ENCODE results near the gene HAUS7. TPM values are rescaled to one million over a fixed set of nuclear protein-coding genes. Genes with fewer than 3 reads are reported as not detected.

Gene HAUS7
- total and polyA plus RNA-seq, 2 experiments from 2014 or later: 59.8 to 77.9 TPM

GRCh38 chrX:153450114-153450948 lies 20.0 kb downstream of the HAUS7 start:
- Histone ChIP-seq H3F3A (replicated peaks; ENCODE audit: low read depth) (no peaks in the 10 kb centered on the region), H3K27ac (ENCODE audit: low read depth) (no peak overlapping the region), H3K79me2 (replicated peaks; ENCODE audit: insufficient read depth) (no peaks in the 10 kb centered on the region), H4K20me1 (replicated peaks; ENCODE audit: insufficient read depth) (no peaks in the 10 kb centered on the region), H3K4me1 (ENCODE audit: insufficient read depth) (no peaks in the 10 kb centered on the region), H3K4me2 (no peak overlapping the region), H3K36me3 (ENCODE audit: insufficient read depth) (no peaks in the 10 kb centered on the region), H3K9me2 (ENCODE audit: insufficient read depth) (no peaks in the 10 kb centered on the region), H3K4me3 (no peak overlapping the region), H3K27me3 (ENCODE audit: insufficient read depth) (no peaks in the 10 kb centered on the region), H2AFZ (no peak overlapping the region)
- no peak for ATAC-seq
- Mint-ChIP-seq H3K27ac (no peak overlapping the region), H3K36me3 (ENCODE audit: low read depth) (no peaks in the 10 kb centered on the region), H3K4me3 (no peak overlapping the region), H3K4me1 (no peaks in the 10 kb centered on the region), H3K27me3 (ENCODE audit: insufficient read depth, low read depth, poor library complexity) (peaks cover 1% of the 10 kb centered on the region), H3K9me3 (no peaks in the 10 kb centered on the region)
- TF ChIP-seq JUNB (IDR thresholded peaks at IDR 0.05; ENCODE audit: unreplicated experiment) (no peak), ZNF114 (CRISPR knock-in tag; IDR thresholded peaks at IDR 0.05) (no peak), ZNF331 (CRISPR knock-in tag; IDR thresholded peaks at IDR 0.05; ENCODE audit: low read depth) (no peak), CREB1 (CRISPR knock-in tag; IDR thresholded peaks at IDR 0.05; ENCODE audit: low read depth) (no peak), EZH2 (IDR thresholded peaks at IDR 0.05; ENCODE audit: low read depth, unreplicated experiment) (no peak), STAT1 (IDR thresholded peaks at IDR 0.05; ENCODE audit: unreplicated experiment) (no peak)
- TF ChIP-seq, protein P1, sequence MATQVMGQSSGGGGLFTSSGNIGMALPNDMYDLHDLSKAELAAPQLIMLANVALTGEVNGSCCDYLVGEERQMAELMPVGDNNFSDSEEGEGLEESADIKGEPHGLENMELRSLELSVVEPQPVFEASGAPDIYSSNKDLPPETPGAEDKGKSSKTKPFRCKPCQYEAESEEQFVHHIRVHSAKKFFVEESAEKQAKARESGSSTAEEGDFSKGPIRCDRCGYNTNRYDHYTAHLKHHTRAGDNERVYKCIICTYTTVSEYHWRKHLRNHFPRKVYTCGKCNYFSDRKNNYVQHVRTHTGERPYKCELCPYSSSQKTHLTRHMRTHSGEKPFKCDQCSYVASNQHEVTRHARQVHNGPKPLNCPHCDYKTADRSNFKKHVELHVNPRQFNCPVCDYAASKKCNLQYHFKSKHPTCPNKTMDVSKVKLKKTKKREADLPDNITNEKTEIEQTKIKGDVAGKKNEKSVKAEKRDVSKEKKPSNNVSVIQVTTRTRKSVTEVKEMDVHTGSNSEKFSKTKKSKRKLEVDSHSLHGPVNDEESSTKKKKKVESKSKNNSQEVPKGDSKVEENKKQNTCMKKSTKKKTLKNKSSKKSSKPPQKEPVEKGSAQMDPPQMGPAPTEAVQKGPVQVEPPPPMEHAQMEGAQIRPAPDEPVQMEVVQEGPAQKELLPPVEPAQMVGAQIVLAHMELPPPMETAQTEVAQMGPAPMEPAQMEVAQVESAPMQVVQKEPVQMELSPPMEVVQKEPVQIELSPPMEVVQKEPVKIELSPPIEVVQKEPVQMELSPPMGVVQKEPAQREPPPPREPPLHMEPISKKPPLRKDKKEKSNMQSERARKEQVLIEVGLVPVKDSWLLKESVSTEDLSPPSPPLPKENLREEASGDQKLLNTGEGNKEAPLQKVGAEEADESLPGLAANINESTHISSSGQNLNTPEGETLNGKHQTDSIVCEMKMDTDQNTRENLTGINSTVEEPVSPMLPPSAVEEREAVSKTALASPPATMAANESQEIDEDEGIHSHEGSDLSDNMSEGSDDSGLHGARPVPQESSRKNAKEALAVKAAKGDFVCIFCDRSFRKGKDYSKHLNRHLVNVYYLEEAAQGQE (IDR thresholded peaks at IDR 0.05; ENCODE audit: unreplicated experiment): no peak
- TF ChIP-seq, protein P2, sequence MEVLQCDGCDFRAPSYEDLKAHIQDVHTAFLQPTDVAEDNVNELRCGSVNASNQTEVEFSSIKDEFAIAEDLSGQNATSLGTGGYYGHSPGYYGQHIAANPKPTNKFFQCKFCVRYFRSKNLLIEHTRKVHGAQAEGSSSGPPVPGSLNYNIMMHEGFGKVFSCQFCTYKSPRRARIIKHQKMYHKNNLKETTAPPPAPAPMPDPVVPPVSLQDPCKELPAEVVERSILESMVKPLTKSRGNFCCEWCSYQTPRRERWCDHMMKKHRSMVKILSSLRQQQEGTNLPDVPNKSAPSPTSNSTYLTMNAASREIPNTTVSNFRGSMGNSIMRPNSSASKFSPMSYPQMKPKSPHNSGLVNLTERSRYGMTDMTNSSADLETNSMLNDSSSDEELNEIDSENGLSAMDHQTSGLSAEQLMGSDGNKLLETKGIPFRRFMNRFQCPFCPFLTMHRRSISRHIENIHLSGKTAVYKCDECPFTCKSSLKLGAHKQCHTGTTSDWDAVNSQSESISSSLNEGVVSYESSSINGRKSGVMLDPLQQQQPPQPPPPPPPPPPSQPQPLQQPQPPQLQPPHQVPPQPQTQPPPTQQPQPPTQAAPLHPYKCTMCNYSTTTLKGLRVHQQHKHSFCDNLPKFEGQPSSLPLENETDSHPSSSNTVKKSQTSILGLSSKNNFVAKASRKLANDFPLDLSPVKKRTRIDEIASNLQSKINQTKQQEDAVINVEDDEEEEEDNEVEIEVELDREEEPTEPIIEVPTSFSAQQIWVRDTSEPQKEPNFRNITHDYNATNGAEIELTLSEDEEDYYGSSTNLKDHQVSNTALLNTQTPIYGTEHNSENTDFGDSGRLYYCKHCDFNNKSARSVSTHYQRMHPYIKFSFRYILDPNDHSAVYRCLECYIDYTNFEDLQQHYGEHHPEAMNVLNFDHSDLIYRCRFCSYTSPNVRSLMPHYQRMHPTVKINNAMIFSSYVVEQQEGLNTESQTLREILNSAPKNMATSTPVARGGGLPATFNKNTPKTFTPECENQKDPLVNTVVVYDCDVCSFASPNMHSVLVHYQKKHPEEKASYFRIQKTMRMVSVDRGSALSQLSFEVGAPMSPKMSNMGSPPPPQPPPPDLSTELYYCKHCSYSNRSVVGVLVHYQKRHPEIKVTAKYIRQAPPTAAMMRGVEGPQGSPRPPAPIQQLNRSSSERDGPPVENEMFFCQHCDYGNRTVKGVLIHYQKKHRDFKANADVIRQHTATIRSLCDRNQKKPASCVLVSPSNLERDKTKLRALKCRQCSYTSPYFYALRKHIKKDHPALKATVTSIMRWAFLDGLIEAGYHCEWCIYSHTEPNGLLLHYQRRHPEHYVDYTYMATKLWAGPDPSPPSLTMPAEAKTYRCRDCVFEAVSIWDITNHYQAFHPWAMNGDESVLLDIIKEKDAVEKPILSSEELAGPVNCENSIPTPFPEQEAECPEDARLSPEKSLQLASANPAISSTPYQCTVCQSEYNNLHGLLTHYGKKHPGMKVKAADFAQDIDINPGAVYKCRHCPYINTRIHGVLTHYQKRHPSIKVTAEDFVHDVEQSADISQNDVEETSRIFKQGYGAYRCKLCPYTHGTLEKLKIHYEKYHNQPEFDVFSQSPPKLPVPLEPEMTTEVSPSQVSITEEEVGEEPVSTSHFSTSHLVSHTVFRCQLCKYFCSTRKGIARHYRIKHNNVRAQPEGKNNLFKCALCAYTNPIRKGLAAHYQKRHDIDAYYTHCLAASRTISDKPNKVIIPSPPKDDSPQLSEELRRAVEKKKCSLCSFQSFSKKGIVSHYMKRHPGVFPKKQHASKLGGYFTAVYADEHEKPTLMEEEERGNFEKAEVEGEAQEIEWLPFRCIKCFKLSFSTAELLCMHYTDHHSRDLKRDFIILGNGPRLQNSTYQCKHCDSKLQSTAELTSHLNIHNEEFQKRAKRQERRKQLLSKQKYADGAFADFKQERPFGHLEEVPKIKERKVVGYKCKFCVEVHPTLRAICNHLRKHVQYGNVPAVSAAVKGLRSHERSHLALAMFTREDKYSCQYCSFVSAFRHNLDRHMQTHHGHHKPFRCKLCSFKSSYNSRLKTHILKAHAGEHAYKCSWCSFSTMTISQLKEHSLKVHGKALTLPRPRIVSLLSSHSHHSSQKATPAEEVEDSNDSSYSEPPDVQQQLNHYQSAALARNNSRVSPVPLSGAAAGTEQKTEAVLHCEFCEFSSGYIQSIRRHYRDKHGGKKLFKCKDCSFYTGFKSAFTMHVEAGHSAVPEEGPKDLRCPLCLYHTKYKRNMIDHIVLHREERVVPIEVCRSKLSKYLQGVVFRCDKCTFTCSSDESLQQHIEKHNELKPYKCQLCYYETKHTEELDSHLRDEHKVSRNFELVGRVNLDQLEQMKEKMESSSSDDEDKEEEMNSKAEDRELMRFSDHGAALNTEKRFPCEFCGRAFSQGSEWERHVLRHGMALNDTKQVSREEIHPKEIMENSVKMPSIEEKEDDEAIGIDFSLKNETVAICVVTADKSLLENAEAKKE (CRISPR knock-in tag; IDR thresholded peaks at IDR 0.05): no peak
- no peak for DNase-seq (ENCODE audit: low spot score)

All from GM23338 (cell line).